WTC11 (cell line): Measurements from ENCODE around the gene PRND.

Experiments
- TEAD4 ChIP-seq: sonication (generic); formaldehyde crosslinking; IDR thresholded peaks from 2 replicates; pipeline ENCODE4 v1.8.0; 2022; ENCODE audit warnings: mild to moderate bottlenecking, missing genetic modification reagents
- TF ChIP-seq, protein P1 (sequence below): fragments of 200-600 bp; IDR thresholded peaks from 2 replicates; pipeline ENCODE4 v1.8.0; 2022; ENCODE audit warnings: antibody characterized with exemption
- TF ChIP-seq, protein P2 (sequence below): sonication (generic); formaldehyde crosslinking; IDR thresholded peaks from 2 replicates; pipeline ENCODE4 v1.8.0; 2022; ENCODE audit warnings: mild to moderate bottlenecking, missing genetic modification reagents

- TF ChIP-seq, protein P1, sequence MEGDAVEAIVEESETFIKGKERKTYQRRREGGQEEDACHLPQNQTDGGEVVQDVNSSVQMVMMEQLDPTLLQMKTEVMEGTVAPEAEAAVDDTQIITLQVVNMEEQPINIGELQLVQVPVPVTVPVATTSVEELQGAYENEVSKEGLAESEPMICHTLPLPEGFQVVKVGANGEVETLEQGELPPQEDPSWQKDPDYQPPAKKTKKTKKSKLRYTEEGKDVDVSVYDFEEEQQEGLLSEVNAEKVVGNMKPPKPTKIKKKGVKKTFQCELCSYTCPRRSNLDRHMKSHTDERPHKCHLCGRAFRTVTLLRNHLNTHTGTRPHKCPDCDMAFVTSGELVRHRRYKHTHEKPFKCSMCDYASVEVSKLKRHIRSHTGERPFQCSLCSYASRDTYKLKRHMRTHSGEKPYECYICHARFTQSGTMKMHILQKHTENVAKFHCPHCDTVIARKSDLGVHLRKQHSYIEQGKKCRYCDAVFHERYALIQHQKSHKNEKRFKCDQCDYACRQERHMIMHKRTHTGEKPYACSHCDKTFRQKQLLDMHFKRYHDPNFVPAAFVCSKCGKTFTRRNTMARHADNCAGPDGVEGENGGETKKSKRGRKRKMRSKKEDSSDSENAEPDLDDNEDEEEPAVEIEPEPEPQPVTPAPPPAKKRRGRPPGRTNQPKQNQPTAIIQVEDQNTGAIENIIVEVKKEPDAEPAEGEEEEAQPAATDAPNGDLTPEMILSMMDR, result no peak
- TF ChIP-seq, protein P2, sequence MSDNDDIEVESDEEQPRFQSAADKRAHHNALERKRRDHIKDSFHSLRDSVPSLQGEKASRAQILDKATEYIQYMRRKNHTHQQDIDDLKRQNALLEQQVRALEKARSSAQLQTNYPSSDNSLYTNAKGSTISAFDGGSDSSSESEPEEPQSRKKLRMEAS (CRISPR knock-in tag), result no peak
- TF ChIP-seq TEAD4 (CRISPR knock-in tag), result no peak
Observed at GRCh38 chr20:4699216-4699615, 22.5 kb upstream of the PRND start.
